ENCODE results near the gene EPAS1. TPM values are rescaled to one million over a fixed set of nuclear protein-coding genes. Genes with fewer than 3 reads are reported as not detected.

The EPAS1 gene
- total RNA-seq, 4 donors from 2014 or later: 102 to 260 (median 167) TPM

- Histone ChIP-seq H3K4me3 (no peak overlapping the region), H3K27me3 (no peaks in the 10 kb centered on the region), H3K36me3 (no peaks in the 10 kb centered on the region), H3K27ac (no peak overlapping the region), H3K9me3 (peaks cover 0 to 8% of the 10 kb centered on the region in 2 donors), H3K4me1 (no peaks in the 10 kb centered on the region)
- DNase-seq: no peak
- WGBS, 2 donors (ENCODE audit: low coverage in 1 of 2): 70% methylated on average over 4 of the region's 4 CpGs
- TF ChIP-seq EP300 (IDR thresholded peaks at IDR 0.05; ENCODE audit: low read depth): no peak
- TF ChIP-seq POLR2A (IDR thresholded peaks at IDR 0.05): no peak
- no peak for TF ChIP-seq CTCF (IDR thresholded peaks at IDR 0.05)
- TF ChIP-seq POLR2AphosphoS5 (IDR thresholded peaks at IDR 0.05): no peak
- intact Hi-C loops (cut with DNase I; ENCODE audit: low total_unique reads): no loop called here
- in situ Hi-C loops (cut with MboI; ENCODE audit: low pct_ligation_motif_present in 1 of 4, low pct_unique_long_range_greater_than_20kb in 1 of 4, low sequenced_read_pairs in 3 of 4): no loop called here
These were observed 119.7 kb downstream of the EPAS1 start for GRCh38 chr2:46416739-46417403.

GRCh38 chr2:46420945-46421344, 123.7 kb downstream of the EPAS1 start:
- Histone ChIP-seq H3K9me3 (peaks cover 0 to 7% of the 10 kb centered on the region in 2 donors), H3K4me1 (no peaks in the 10 kb centered on the region), H3K36me3 (no peaks in the 10 kb centered on the region), H3K4me3 (no peak overlapping the region), H3K27me3 (no peaks in the 10 kb centered on the region), H3K27ac (no peak overlapping the region)
- DNase-seq: no peak
- in situ Hi-C loops (cut with MboI; ENCODE audit: low pct_ligation_motif_present in 1 of 4, low pct_unique_long_range_greater_than_20kb in 1 of 4, low sequenced_read_pairs in 3 of 4) (no loop called here), intact Hi-C loops (cut with DNase I; ENCODE audit: low total_unique reads) (no loop called here)
- 95 to 96% methylated on average over 2 of the region's 2 CpGs for WGBS, 2 donors (ENCODE audit: low coverage in 1 of 2)
- TF ChIP-seq POLR2AphosphoS5 (IDR thresholded peaks at IDR 0.05) (no peak), EP300 (IDR thresholded peaks at IDR 0.05; ENCODE audit: low read depth) (no peak), POLR2A (IDR thresholded peaks at IDR 0.05) (no peak), CTCF (IDR thresholded peaks at IDR 0.05) (no peak)

GRCh38 chr2:46421361-46421760, 124.2 kb downstream of the EPAS1 start:
- Histone ChIP-seq H3K27ac (no peak overlapping the region), H3K4me1 (no peaks in the 10 kb centered on the region), H3K27me3 (no peaks in the 10 kb centered on the region), H3K9me3 (peaks cover 0 to 3% of the 10 kb centered on the region in 2 donors), H3K36me3 (no peaks in the 10 kb centered on the region), H3K4me3 (no peak overlapping the region)
- TF ChIP-seq POLR2AphosphoS5 (IDR thresholded peaks at IDR 0.05) (no peak), EP300 (IDR thresholded peaks at IDR 0.05; ENCODE audit: low read depth) (no peak), CTCF (IDR thresholded peaks at IDR 0.05) (no peak)
- WGBS, 2 donors (ENCODE audit: low coverage in 1 of 2): 74 to 87% methylated on average over 2 of the region's 2 CpGs
- DNase-seq: no peak
- in situ Hi-C loops (cut with MboI; ENCODE audit: low pct_ligation_motif_present in 1 of 4, low pct_unique_long_range_greater_than_20kb in 1 of 4, low sequenced_read_pairs in 3 of 4): no loop called here
- intact Hi-C loops (cut with DNase I; ENCODE audit: low total_unique reads): no loop called here

GRCh38 chr2:46422717-46423394, 125.6 kb downstream of the EPAS1 start:
- in situ Hi-C loops (cut with MboI; ENCODE audit: low pct_ligation_motif_present in 1 of 4, low pct_unique_long_range_greater_than_20kb in 1 of 4, low sequenced_read_pairs in 3 of 4): no loop called here
- H3K36me3 ChIP-seq: no peaks in the 10 kb centered on the region
- H3K4me3 ChIP-seq: no peak overlapping the region
- no peak for DNase-seq
- H3K9me3 ChIP-seq: no peaks in the 10 kb centered on the region
- intact Hi-C loops (cut with DNase I; ENCODE audit: low total_unique reads): no loop called here
- H3K27ac ChIP-seq: no peak overlapping the region
- WGBS, 2 donors (ENCODE audit: low coverage in 1 of 2): 79% methylated on average over 1 of the region's 1 CpG; no CpG with 5 or more reads in 1 of the 2 donors
- TF ChIP-seq POLR2A (IDR thresholded peaks at IDR 0.05) (no peak), CTCF (IDR thresholded peaks at IDR 0.05) (no peak)
- no peaks in the 10 kb centered on the region for H3K27me3 ChIP-seq
- H3K4me1 ChIP-seq: no peaks in the 10 kb centered on the region

Data from transverse colon (tissue), 4 donors.